ENCODE results near the gene LAMTOR5. TPM values are rescaled to one million over a fixed set of nuclear protein-coding genes. Genes with fewer than 3 reads are reported as not detected.
A peak's percentile ranks its signal among the peaks of the same experiment; 100 is the strongest.

Gene LAMTOR5
- total RNA-seq, 2 experiments from 2014 or later: 113 to 120 TPM

DNA sequence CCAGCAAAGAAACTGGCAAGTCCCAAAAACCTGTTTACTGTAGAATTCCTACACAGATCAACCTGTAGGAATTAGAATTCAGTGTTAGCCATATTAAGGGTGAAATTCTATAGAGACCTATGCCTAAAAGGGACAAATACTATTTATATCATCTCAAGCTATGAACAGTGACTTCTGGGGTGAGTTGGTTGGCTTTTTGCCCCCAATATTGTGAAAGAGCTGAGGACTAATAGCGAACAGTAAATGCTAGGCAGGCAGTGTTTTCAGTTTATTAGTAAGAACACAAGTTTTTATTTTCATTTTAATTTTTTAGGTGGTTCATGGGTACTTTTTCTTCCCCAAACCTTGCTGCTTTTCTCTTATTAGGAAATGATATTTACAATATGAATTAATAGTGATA lies 32.0 kb downstream of the LAMTOR5 start:
- H3K27me3 Mint-ChIP-seq: no peaks in the 10 kb centered on the region
- ChIA-PET CTCF (no interaction called here), POLR2A (no interaction called here)
- H3K4me3 Mint-ChIP-seq: no peak overlapping the region
- H3K27ac Mint-ChIP-seq: no peak overlapping the region
- peaks cover 1% of the 10 kb centered on the region for H3K4me1 Mint-ChIP-seq
- no peaks in the 10 kb centered on the region for H3K9me3 Mint-ChIP-seq
- DNase-seq: no peak
- peaks cover 53% of the 10 kb centered on the region for H3K36me3 Mint-ChIP-seq (ENCODE audit: low read depth)

GRCh38 chr1:110370827-110371226 lies 36.7 kb downstream of the LAMTOR5 start:
- Mint-ChIP-seq H3K27ac (peak overlapping the region; percentile 1), H3K9me3 (no peaks in the 10 kb centered on the region), H3K4me1 (peaks cover 8% of the 10 kb centered on the region), H3K4me3 (no peak overlapping the region), H3K36me3 (ENCODE audit: low read depth) (peaks cover 29% of the 10 kb centered on the region), H3K27me3 (no peaks in the 10 kb centered on the region)
- no peak for DNase-seq
- POLR2A ChIA-PET: no interaction called here
- CTCF ChIA-PET: no interaction called here

DNA sequence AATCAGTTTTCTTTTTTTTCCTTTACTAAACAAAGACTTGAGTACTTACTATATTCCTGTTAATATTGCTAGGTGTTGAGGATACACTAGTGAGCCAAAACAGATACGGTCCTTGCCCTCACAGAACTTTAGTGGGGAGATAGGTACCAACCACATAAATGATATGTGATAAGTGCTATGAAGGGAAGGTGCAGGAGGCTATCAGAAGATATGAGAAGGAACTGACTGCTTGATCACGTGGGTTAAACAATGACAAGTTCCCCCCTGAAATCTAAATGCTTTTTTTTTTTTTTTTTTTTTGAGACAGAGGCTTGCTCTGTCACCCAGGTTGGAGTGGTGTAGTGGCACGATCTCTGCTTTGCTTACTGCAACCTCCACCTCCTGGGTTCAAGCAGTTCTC lies 43.3 kb downstream of the LAMTOR5 start:
- ChIA-PET CTCF (interaction anchor here (0.9 kb wide), 1 partner anchor 26 kb away, joined by 3 read pairs; no protein-coding TSS in a partner anchor), POLR2A (no interaction called here)
- H3K27ac Mint-ChIP-seq: no peak overlapping the region
- H3K27me3 Mint-ChIP-seq: no peaks in the 10 kb centered on the region
- H3K36me3 Mint-ChIP-seq (ENCODE audit: low read depth): peaks cover 33% of the 10 kb centered on the region
- H3K4me1 Mint-ChIP-seq: peaks cover 5% of the 10 kb centered on the region
- H3K9me3 Mint-ChIP-seq: no peaks in the 10 kb centered on the region
- DNase-seq: no peak
- H3K4me3 Mint-ChIP-seq: no peak overlapping the region

- no peaks in the 10 kb centered on the region for H3K27me3 Mint-ChIP-seq
- H3K9me3 Mint-ChIP-seq: no peaks in the 10 kb centered on the region
- no peak overlapping the region for H3K27ac Mint-ChIP-seq
- peaks cover 41% of the 10 kb centered on the region for H3K36me3 Mint-ChIP-seq (ENCODE audit: low read depth)
- CTCF ChIA-PET: interaction anchor here (0.6 to 5.2 kb wide), 2 partner anchors 24 to 98 kb away, joined by 3 to 19 read pairs; partner anchors contain the start of gene RBM15
- POLR2A ChIA-PET: interaction anchor here (0.7 kb wide), 1 partner anchor 15 kb away, joined by 6 read pairs; no protein-coding TSS in a partner anchor
- no peak for DNase-seq
- H3K4me1 Mint-ChIP-seq: peaks cover 9% of the 10 kb centered on the region
- H3K4me3 Mint-ChIP-seq: no peak overlapping the region
Observed at GRCh38 chr1:110361856-110362255, 45.6 kb downstream of the LAMTOR5 start.

DNA sequence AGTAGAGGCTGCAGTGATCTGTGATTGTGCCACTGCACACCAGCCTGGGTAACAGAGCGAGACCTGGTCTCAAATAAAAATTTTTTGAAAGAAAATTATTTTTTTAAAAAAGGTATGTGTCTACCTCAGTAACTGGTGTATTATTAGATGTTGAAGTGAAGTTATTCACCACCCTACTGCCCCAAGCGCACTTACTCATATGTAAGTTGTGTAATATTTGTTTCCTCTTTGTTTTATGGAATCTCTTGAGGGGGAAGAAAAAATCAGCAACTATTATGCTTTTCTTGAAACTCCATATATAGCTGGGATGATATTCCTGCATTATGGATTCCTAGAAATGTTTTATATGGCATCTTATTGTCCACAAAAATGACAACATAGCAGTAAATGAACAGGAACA lies 47.1 kb downstream of the LAMTOR5 start:
- no peaks in the 10 kb centered on the region for H3K9me3 Mint-ChIP-seq
- no peak overlapping the region for H3K27ac Mint-ChIP-seq
- CTCF ChIA-PET: interaction anchor here (5.2 kb wide), 1 partner anchor 23 kb away, joined by 19 read pairs; the partner anchor contains the start of gene RBM15

DNA sequence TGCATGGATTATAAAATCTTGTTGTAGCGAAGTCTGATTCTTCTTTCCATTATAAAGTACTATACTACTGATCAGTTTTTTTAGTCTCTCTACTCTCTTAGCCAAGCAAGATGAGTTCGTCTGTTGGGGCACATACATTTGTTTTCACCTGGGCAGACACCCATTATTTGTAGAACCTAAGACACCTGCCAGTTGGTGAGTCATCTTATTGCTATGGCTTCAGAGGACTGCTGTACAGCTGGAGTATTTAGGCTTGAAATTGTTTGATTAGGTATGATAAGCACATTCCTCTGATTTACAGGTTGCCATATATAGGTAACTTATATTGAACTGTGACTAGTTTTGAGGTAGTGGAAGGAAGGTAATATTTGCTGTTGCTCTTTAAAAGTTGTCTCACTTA lies 51.1 kb downstream of the LAMTOR5 start:
- Mint-ChIP-seq H3K4me3 (no peak overlapping the region), H3K27me3 (no peaks in the 10 kb centered on the region), H3K9me3 (no peaks in the 10 kb centered on the region), H3K36me3 (ENCODE audit: low read depth) (peaks cover 34% of the 10 kb centered on the region), H3K4me1 (peaks cover 33% of the 10 kb centered on the region), H3K27ac (no peak overlapping the region)
- POLR2A ChIA-PET: interaction anchor here (0.6 kb wide), 1 partner anchor 11 kb away, joined by 7 read pairs; no protein-coding TSS in a partner anchor
- DNase-seq: no peak
- CTCF ChIA-PET: interaction anchor here (1.7 kb wide), 1 partner anchor 37 kb away, joined by 3 read pairs; no protein-coding TSS in a partner anchor

More for the DNA sequence above, 47.1 kb downstream of the LAMTOR5 start:
- Mint-ChIP-seq H3K27me3 (no peaks in the 10 kb centered on the region), H3K36me3 (ENCODE audit: low read depth) (peaks cover 43% of the 10 kb centered on the region), H3K4me1 (peaks cover 16% of the 10 kb centered on the region), H3K4me3 (no peak overlapping the region)
- DNase-seq: no peak
- POLR2A ChIA-PET: no interaction called here

DNA sequence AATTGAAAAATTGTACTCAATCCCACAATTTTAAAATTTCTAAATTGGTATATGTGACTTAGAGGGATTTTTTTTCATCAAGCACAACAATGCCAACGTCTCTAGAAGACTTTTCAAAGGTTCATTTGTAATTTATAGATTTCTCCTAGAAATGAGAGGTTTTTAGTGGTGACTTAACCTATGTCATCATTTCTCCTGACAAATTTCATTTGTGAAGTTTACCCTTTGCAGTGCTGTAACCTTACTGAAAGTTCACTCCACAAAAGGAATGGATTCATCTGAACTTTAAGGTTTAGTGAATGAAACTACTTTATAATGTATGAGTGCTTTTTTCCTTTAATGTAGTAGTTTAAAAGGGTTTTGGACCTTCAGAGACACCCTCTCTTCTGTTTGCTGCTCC lies 52.2 kb downstream of the LAMTOR5 start:
- ChIA-PET CTCF (no interaction called here), POLR2A (no interaction called here)
- H3K9me3 Mint-ChIP-seq: no peaks in the 10 kb centered on the region
- H3K27ac Mint-ChIP-seq: no peak overlapping the region
- H3K27me3 Mint-ChIP-seq: no peaks in the 10 kb centered on the region
- peaks cover 30% of the 10 kb centered on the region for H3K36me3 Mint-ChIP-seq (ENCODE audit: low read depth)
- no peak overlapping the region for H3K4me3 Mint-ChIP-seq
- no peak for DNase-seq
- H3K4me1 Mint-ChIP-seq: peaks cover 41% of the 10 kb centered on the region

Other genes starting within 250 kb of the LAMTOR5 start
- 1 to 10 TPM; 7.1 to 8.2 TPM for gene KCNC4, start 197.4 kb downstream of the LAMTOR5 start, total RNA-seq
- 10 to 100 TPM; 69.9 to 71.2 TPM for gene RBM15, start 68.3 kb downstream of the LAMTOR5 start, total RNA-seq
- under 1 TPM in 1 of 2 experiments, not detected in 1; 0.27 TPM for gene SLC16A4, start 16.7 kb downstream of the LAMTOR5 start, total RNA-seq
- gene PROK1, start 43.5 kb upstream of the LAMTOR5 start, total RNA-seq: not detected
- not detected for gene KCNA10, start 111.5 kb upstream of the LAMTOR5 start, total RNA-seq
- 1 to 10 TPM; 3.5 to 3.9 TPM for gene KCNA2, start 198.7 kb upstream of the LAMTOR5 start, total RNA-seq